ENCODE measurements around the gene NHSL2. TPM values are rescaled to one million over a fixed set of nuclear protein-coding genes. Genes with fewer than 3 reads are reported as not detected.

The NHSL2 gene
- total RNA-seq, 2 donors from 2014 or later, result 32.4 to 46.1 TPM

GRCh38 chrX:72028701-72029470 is 118.2 kb downstream of the NHSL2 start:
- DNase-seq (ENCODE audit: low spot score), result peak; percentile 19
- intact Hi-C loops (cut with DNase I), result loop anchor here (5.0 to 10.0 kb wide), 2 partner anchors 93 to 96 kb away; no protein-coding TSS in a partner anchor

DNA sequence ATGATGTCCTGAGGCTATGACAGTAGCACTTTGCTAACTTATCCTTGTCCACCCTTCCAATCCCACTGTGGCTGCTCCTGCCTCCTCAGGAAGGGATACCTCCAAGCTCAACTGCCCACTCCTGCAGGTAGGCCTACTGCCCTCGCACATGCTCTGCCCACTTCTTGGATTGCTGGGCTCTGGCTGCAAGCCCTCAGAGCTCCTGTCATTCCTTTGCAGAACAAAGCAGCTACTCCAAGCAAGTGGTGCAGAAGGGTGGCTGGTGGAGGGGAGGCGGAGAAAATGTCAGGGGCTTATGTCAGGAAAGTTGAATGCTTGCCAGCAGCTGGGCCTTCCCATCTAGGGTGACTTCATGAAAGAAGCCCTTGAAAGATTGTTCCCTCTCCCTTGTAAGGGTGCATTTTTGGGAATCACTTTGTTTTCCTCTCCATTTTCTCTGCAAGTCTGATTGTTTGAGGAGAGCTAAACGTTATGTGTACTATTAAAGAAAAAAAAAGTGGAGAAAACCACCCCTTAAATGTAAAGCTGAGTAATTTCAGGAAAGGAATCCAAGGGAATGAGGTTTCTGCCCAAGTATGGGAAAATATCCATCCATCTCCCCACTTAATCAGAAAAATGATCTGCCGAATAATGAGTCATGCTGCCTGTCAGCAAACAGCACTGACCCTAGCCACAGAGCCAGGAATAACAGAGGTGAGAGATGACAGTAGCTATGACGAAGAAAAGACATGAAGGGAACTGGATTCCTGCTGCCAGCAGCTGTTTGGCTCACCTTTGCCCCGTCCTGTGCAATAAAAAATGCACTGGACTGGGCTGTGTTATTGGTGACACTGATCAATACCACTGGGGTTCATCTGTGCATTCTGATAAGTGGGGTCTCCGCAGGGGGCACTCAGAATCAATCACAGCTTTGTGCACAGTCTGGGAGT is 119.1 kb downstream of the NHSL2 start:
- peak; percentile 74 for DNase-seq (ENCODE audit: low spot score)
- intact Hi-C loops (cut with DNase I), result loop anchor here (5.0 to 10.0 kb wide), 2 partner anchors 93 to 95 kb away; no protein-coding TSS in a partner anchor

DNA sequence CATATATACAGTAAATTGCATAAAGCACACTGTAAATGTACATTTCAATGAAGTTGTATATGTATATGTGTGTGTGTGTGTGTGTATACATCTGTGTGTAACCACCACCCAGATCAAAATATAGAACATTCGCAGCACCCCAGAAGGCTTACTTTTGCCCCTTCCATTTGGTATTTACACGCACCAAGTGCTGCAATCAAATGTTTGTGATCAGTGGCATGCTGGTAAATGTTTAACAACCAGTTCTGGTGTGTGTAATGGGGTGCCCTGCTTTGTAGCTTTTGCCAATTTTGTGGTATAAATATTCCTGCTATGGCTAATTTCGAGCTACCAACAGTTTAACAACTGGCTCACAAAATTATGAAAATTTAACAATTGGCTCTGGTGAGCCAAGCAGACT is 119.8 kb downstream of the NHSL2 start:
- intact Hi-C loops (cut with DNase I), result no loop called here
- no peak for DNase-seq (ENCODE audit: low spot score)

GRCh38 chrX:72031118-72031517 is 120.5 kb downstream of the NHSL2 start:
- DNase-seq (ENCODE audit: low spot score), result no peak
- intact Hi-C loops (cut with DNase I), result no loop called here

DNA sequence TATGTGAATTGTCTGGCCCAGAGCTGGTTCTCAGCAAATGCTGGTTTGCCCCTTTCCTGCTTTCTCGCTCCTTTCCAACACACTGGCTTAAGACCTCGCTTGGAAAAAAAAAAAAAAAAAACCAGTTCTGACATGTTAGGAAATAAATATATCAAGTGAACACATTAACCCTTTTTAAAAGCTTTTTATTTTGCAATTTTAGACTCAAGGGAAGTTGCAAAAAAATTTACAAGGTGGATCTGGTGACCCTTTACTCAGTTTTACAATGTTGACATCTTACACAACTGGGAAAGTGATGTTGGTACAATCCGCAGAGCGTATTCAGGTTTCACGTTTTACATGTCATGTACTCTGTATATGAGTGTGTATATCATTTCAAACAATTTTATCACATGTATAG is 121.0 kb downstream of the NHSL2 start:
- no peak for DNase-seq (ENCODE audit: low spot score)
- intact Hi-C loops (cut with DNase I), result no loop called here

- intact Hi-C loops (cut with DNase I), result no loop called here
- no peak for DNase-seq (ENCODE audit: low spot score)
These were observed 127.0 kb downstream of the NHSL2 start for GRCh38 chrX:72037601-72038000.

DNA sequence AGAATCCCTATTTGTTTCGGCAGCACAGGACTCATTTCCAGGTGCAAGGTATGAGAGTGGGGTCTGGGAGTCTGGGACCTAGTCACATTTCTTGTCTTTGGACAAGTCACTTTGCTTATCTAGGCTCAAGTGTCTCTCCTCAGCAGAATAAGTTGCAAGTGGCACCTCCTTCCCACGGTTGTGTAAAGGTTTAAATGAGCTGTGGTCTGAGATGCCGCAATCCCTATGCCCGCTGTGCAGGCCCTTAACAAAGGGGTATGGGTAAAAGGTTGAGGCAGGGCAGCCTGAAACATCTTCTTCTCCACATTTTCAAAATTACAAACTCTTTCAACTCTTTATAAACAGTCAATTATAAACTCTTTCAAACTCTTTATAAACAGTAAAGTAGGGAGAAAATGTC is 127.4 kb downstream of the NHSL2 start:
- intact Hi-C loops (cut with DNase I), result no loop called here
- no peak for DNase-seq (ENCODE audit: low spot score)

DNA sequence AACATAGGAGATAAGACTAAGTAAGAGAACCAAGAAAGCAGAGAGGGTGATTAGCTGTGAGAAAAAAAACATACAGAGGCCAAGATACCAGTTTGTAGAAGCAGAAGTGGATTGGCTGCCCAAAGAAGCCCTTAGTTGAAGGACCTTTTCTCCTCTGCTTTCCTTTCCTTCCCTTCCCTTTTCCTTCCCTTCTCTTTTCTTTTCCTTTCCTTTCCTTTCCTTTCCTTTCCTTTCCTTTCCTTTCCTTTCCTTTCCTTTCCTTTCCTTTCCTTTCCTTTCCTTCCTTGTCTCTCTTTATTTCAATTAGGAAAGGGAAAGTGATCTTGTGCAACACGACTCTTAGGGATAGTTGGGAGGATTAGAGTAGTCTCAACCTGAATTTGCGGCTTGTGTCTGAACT is 128.2 kb downstream of the NHSL2 start:
- intact Hi-C loops (cut with DNase I), result no loop called here
- no peak for DNase-seq (ENCODE audit: low spot score)

DNA sequence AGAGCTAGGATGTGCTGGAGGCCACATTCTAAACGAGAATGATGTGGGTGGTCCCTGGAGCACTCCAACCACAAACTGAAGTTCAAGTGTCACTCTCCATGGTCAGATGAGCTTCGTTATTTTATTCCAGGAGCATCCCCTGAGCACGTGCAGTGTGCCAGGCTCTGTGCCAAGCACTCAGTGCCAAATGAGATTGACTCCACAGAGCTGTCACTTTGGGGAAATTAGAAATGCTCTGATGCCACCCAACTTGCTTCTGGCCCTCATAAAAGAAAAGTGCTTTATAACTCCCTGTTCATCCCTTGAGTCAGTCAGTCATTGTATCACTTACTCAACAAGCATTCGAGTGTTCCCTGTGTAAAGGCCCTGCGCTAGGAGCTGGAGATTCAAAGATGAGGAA is 129.9 kb downstream of the NHSL2 start:
- intact Hi-C loops (cut with DNase I), result no loop called here
- DNase-seq (ENCODE audit: low spot score), result no peak

DNA sequence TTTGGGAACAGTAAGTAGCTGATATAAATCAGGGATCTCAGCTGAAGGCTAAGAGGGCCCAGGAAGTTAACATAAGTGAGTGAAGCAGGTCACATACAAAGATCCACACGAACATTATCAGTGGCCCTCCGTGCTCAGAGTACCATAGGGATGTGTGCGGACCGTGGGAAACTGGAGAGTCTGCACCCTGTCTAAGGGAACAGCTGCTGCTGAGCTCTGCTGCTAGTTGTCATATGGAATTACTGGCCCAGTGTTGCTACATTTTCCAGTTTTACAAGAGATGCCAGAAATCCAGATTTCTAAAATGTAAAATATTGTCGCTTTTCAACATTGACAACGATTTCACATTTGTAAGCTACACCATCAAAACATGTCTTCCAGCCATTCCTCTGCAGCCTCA is 130.5 kb downstream of the NHSL2 start:
- intact Hi-C loops (cut with DNase I), result no loop called here

DNA sequence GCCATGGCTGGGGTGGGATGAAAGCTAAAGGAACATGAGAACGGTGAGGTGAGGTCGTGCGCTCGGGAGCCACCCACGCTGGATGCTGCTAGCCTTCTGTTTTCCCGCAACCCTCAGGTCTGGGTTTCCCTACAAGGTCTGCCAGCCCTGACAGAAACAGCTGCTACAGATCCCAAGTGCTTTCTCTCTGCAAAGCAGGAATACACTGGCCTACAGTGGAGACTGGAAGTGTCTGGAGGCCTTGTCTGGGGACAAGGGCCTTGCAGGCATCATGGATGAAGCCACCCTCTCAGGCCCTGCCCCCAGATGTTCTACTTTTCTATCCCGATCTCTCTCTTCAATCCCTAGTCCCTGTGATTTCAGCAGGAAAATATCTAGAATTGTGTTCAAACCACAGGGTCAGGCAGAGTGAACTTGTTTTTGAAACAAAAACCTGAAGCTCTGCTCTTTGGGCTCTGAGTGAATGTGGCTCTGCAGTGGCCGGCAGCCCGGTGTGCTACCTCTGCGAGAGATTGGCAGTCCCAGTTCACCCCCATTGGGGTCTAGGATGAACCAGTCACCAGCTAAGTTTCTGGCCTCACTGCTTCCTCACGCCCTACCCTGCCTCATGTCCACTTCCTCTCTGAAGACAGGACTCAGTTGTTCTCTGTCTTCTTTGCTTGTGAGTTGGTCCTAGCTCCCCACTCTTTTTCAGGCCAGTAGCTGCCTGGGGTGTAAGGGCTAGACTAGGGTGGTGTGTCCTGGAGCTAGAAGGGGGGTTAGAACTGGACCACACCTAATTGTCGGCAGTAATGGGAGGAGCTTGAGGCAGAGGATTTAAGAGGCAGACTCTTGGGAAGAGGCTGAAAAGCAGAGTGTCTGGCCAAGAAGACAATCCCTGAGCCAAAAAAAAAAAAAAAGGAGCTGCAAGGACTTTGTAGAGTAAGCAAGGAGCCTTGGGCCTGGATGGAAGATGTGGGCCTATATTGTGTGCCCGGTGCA is 131.5 kb downstream of the NHSL2 start:
- DNase-seq (ENCODE audit: low spot score), result no peak
- intact Hi-C loops (cut with DNase I), result loop anchor here in 1 of 2 donors (2.0 kb wide), 1 partner anchor 73 kb away; no protein-coding TSS in a partner anchor

More for the DNA sequence above, 130.5 kb downstream of the NHSL2 start:
- no peak for DNase-seq (ENCODE audit: low spot score)

GRCh38 chrX:72042852-72043248 is 132.2 kb downstream of the NHSL2 start:
- intact Hi-C loops (cut with DNase I), result loop anchor here in 1 of 2 donors (2.0 kb wide), 1 partner anchor 72 kb away; no protein-coding TSS in a partner anchor
- no peak for DNase-seq (ENCODE audit: low spot score)

GRCh38 chrX:72043636-72044035 is 133.0 kb downstream of the NHSL2 start:
- no peak for DNase-seq (ENCODE audit: low spot score)
- intact Hi-C loops (cut with DNase I), result loop anchor here in 1 of 2 donors (2.0 kb wide), 1 partner anchor 71 kb away; no protein-coding TSS in a partner anchor

GRCh38 chrX:72045141-72045540 is 134.5 kb downstream of the NHSL2 start:
- intact Hi-C loops (cut with DNase I), result no loop called here
- no peak for DNase-seq (ENCODE audit: low spot score)

- no peak for DNase-seq (ENCODE audit: low spot score)
- intact Hi-C loops (cut with DNase I), result no loop called here
These were observed 135.1 kb downstream of the NHSL2 start for GRCh38 chrX:72045552-72046277.

- no peak for DNase-seq (ENCODE audit: low spot score)
- intact Hi-C loops (cut with DNase I), result no loop called here
These were observed 135.8 kb downstream of the NHSL2 start for GRCh38 chrX:72046447-72046846.

DNA sequence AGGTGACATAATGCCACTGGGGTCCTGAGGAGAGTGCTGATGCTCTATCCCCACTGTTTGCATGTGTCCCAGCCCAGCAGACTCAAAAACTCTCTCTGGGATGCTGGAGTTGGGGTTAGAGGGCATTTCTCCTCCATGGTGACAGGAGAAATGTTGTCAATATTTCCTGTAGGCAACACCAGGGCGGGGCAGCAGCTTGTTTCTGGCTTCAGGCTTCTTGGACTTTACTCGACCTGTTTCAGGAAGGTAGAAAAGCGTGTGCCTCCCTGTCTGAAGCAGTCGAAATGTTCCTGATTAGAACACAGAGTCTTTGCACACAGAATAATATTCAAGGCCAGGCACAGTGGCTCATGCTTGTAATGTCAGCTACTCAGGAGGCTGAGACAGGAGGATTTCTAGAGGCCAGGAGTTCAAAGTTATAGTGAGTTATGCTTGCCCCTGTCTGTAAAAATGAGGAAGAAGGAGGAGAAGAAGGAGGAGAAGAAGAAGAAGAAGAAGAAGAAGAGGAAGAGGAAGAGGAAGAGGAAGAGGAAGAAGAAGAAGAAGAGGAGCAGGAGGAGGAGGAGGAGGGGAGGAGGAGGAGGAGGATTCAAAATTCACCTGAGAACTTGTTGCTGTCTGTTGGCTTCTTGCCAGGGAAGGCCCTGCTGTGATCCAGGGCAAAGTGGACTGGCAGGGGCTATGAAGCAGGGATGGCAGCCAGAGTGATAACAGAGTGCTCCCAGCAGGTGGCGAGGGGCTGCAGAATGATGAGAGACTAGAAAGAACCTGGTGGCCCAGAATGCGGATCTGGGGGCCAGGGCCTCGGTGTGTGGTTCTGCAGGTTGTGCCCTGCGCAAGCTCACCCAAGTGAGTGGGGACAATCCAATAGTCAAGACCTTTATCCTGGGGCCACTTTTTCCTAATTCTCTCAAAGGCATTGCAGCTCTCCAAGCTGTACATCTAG is 138.1 kb downstream of the NHSL2 start:
- no peak for DNase-seq (ENCODE audit: low spot score)
- intact Hi-C loops (cut with DNase I), result no loop called here
